Astrocyte (in vitro differentiated cells and primary cell): Measurements from ENCODE around the gene INSYN2A. TPM values are rescaled to one million over a fixed set of nuclear protein-coding genes. Genes with fewer than 3 reads are reported as not detected.

Experiments
- DNase-seq: peaks from one replicate; pipeline ENCODE4 v3.0.0-alpha.2; 2010; ENCODE audit warnings: low read depth
- FAIRE-seq: peaks from 2 replicates; lab custom pipeline; 2011; peaks lifted over from hg19 to GRCh38; lab: Jason Lieb, UNC
- H2AFZ ChIP-seq: 2 replicates; pipeline ENCODE4 v1.6.0; 2012; ENCODE audit warnings: low read depth, low read length, inconsistent platforms
- H3K27ac ChIP-seq: 2 replicates; pipeline ENCODE4 v1.5.1; 2011; ENCODE audit warnings: low read depth, low read length, inconsistent platforms
- H3K27me3 ChIP-seq: 2 replicates; pipeline ENCODE4 v1.6.0; 2011; ENCODE audit warnings: low read length, inconsistent platforms; ENCODE audit not compliant: insufficient read depth
- H3K36me3 ChIP-seq: 2 replicates; pipeline ENCODE4 v1.5.1; 2011; ENCODE audit warnings: low read length, inconsistent platforms; ENCODE audit not compliant: insufficient read depth
- H3K4me1 ChIP-seq: 2 replicates; pipeline ENCODE4 v1.5.1; 2011; ENCODE audit warnings: low read length, inconsistent platforms; ENCODE audit not compliant: insufficient read depth
- H3K4me2 ChIP-seq: 2 replicates; pipeline ENCODE4 v1.6.0; 2012; ENCODE audit warnings: low read length, inconsistent platforms
- H3K4me3 ChIP-seq: 2 replicates; pipeline ENCODE4 v1.5.1; 2011; ENCODE audit warnings: low read depth, mild to moderate bottlenecking, low read length, inconsistent platforms; ENCODE audit not compliant: insufficient read depth
- H3K79me2 ChIP-seq: 2 replicates; pipeline ENCODE4 v1.6.0; 2012; ENCODE audit warnings: mild to moderate bottlenecking, low read length, inconsistent platforms; ENCODE audit not compliant: insufficient read depth
- H3K9ac ChIP-seq: 2 replicates; pipeline ENCODE4 v1.6.0; 2012; ENCODE audit warnings: mild to moderate bottlenecking, low read length, inconsistent platforms
- H3K9me3 ChIP-seq: 2 replicates; pipeline ENCODE4 v1.5.1; 2012; ENCODE audit warnings: low read depth, mild to moderate bottlenecking, low read length, inconsistent platforms; ENCODE audit not compliant: insufficient read depth
- H4K20me1 ChIP-seq: 2 replicates; pipeline ENCODE4 v1.6.0; 2012; ENCODE audit warnings: low read length, inconsistent platforms; ENCODE audit not compliant: insufficient read depth
- H3K27ac Mint-ChIP-seq: one replicate; pipeline ENCODE4 v1.8.0; 2021; ENCODE audit warnings: mild to moderate bottlenecking, mixed read lengths; ENCODE audit not compliant: unreplicated experiment
- H3K27me3 Mint-ChIP-seq: one replicate; pipeline ENCODE4 v1.8.0; 2021; ENCODE audit warnings: low read depth, mixed read lengths; ENCODE audit not compliant: unreplicated experiment
- H3K36me3 Mint-ChIP-seq: one replicate; pipeline ENCODE4 v1.8.0; 2021; ENCODE audit warnings: low read depth, mixed read lengths; ENCODE audit not compliant: unreplicated experiment
- H3K4me1 Mint-ChIP-seq: one replicate; pipeline ENCODE4 v1.8.0; 2021; ENCODE audit warnings: low read depth, mixed read lengths; ENCODE audit not compliant: unreplicated experiment
- H3K4me3 Mint-ChIP-seq: one replicate; pipeline ENCODE4 v1.8.0; 2021; ENCODE audit warnings: mild to moderate bottlenecking, moderate library complexity, mixed read lengths; ENCODE audit not compliant: unreplicated experiment
- H3K9me3 Mint-ChIP-seq: one replicate; pipeline ENCODE4 v1.8.0; 2021; ENCODE audit warnings: mild to moderate bottlenecking, mixed read lengths; ENCODE audit not compliant: unreplicated experiment
- EZH2 ChIP-seq: IDR thresholded peaks from 2 replicates; pipeline ENCODE4 v1.6.1; 2012; ENCODE audit warnings: mild to moderate bottlenecking, low read length, inconsistent platforms; ENCODE audit not compliant: insufficient read depth
- total RNA-seq: library from RNA; stranded (reverse); gene quantifications from 2 replicates; pipeline ENCODE4 v1.2.1, GENCODE V29; 2021
- TF ChIP-seq, protein P1 (sequence below): IDR thresholded peaks from 2 replicates; pipeline ENCODE4 v1.5.1; 2011; ENCODE audit warnings: low read depth, mild to moderate bottlenecking, inconsistent platforms, low read length, moderate library complexity; ENCODE audit not compliant: insufficient read depth

The INSYN2A gene
- total RNA-seq, 1 donor from 2014 or later, result 0.41 TPM

DNA sequence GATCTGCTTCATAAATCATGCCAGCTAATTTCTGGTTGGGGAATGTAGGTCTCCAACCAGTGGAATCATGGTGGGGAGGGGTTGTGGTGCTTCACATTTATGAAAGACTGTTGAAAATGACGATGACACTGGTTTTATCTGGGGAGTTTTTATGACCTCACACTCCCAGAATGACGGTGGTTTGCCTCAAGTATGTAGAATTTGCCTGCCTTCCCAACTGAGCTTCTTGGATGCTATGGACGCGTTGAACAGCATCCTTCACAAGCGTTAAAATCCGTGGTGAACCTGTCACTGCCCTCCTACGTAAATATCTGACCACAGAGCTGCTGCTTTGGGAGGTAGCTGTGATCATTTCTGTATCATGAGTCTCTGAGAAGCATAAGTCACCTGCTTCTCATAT is 3.3 kb downstream of the INSYN2A start:
- Histone ChIP-seq H3K4me1 (peaks cover 16% of the 10 kb centered on the region), H3K4me3 (no peak overlapping the region), H3K36me3 (no peaks in the 10 kb centered on the region), H3K4me2 (no peak overlapping the region), H3K79me2 (no peaks in the 10 kb centered on the region), H2AFZ (no peak overlapping the region), H3K9me3 (no peaks in the 10 kb centered on the region), H3K9ac (no peak overlapping the region), H3K27ac (no peak overlapping the region), H4K20me1 (peaks cover 69% of the 10 kb centered on the region), H3K27me3 (no peaks in the 10 kb centered on the region)
- Mint-ChIP-seq H3K4me3 (no peak overlapping the region), H3K9me3 (no peaks in the 10 kb centered on the region), H3K4me1 (peaks cover 23% of the 10 kb centered on the region), H3K27me3 (peaks cover 16% of the 10 kb centered on the region), H3K36me3 (peaks cover 10% of the 10 kb centered on the region), H3K27ac (peak overlapping the region; percentile 83)
- TF ChIP-seq, protein P1, sequence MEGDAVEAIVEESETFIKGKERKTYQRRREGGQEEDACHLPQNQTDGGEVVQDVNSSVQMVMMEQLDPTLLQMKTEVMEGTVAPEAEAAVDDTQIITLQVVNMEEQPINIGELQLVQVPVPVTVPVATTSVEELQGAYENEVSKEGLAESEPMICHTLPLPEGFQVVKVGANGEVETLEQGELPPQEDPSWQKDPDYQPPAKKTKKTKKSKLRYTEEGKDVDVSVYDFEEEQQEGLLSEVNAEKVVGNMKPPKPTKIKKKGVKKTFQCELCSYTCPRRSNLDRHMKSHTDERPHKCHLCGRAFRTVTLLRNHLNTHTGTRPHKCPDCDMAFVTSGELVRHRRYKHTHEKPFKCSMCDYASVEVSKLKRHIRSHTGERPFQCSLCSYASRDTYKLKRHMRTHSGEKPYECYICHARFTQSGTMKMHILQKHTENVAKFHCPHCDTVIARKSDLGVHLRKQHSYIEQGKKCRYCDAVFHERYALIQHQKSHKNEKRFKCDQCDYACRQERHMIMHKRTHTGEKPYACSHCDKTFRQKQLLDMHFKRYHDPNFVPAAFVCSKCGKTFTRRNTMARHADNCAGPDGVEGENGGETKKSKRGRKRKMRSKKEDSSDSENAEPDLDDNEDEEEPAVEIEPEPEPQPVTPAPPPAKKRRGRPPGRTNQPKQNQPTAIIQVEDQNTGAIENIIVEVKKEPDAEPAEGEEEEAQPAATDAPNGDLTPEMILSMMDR, result no peak
- TF ChIP-seq EZH2, result no peak
- FAIRE-seq (no peak), DNase-seq (peak; percentile 94)

DNA sequence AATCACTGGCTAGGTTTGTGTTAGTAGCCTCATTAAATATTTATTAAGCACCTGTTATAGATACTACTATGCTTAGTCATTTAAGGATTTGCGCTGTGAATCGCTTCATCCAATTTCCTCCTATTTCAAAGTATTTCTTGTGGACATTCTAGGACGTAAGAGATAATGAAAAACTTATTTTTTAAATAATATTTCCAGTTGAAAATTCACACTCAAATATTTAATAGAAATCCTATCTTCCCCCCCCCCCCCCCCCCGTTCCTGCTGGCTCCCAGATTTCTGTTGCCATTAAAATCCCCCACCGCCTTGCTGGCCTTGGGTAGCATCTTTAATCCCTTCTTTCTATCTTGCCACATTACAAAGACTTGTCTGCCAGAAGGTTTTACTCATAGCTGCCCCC is 6.0 kb downstream of the INSYN2A start:
- no peak overlapping the region for H3K4me3 Mint-ChIP-seq
- Histone ChIP-seq H3K9ac (no peak overlapping the region), H3K4me1 (peaks cover 7% of the 10 kb centered on the region), H3K4me2 (no peak overlapping the region), H3K36me3 (no peaks in the 10 kb centered on the region), H3K27me3 (no peaks in the 10 kb centered on the region), H3K4me3 (no peak overlapping the region), H3K79me2 (no peaks in the 10 kb centered on the region), H3K9me3 (no peaks in the 10 kb centered on the region), H2AFZ (no peak overlapping the region), H4K20me1 (peaks cover 64% of the 10 kb centered on the region), H3K27ac (no peak overlapping the region)
- H3K27ac Mint-ChIP-seq, result no peak overlapping the region
- no peak for FAIRE-seq
- no peak for DNase-seq
- peaks cover 14% of the 10 kb centered on the region for H3K4me1 Mint-ChIP-seq
- no peaks in the 10 kb centered on the region for H3K9me3 Mint-ChIP-seq
- H3K36me3 Mint-ChIP-seq, result peaks cover 13% of the 10 kb centered on the region
- H3K27me3 Mint-ChIP-seq, result peaks cover 5% of the 10 kb centered on the region
- no peak for TF ChIP-seq EZH2
- TF ChIP-seq, protein P1, result no peak

DNA sequence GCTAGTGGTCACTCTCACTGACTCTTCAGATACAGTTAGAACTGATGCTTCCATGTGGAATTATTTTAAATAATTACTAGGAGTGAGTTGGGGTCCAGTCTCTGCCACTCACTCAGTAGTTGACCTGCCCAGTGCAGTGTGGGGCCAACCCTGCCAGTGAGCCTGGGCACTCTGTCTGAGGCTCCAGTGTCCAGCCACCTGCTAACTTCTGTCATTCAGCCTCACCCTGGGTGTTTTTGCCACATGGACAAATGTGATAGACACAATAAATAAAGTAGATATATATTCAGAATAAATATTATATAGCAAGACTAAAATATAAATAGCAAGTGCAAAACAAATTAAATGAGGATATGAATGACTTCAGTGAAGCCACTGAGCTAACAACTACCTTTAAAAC is 7.2 kb downstream of the INSYN2A start:
- Histone ChIP-seq H3K36me3 (no peaks in the 10 kb centered on the region), H3K4me2 (no peak overlapping the region), H3K4me3 (no peak overlapping the region), H3K27ac (no peak overlapping the region), H4K20me1 (peaks cover 58% of the 10 kb centered on the region), H2AFZ (no peak overlapping the region), H3K4me1 (no peaks in the 10 kb centered on the region), H3K9ac (no peak overlapping the region), H3K79me2 (peaks cover 4% of the 10 kb centered on the region), H3K9me3 (no peaks in the 10 kb centered on the region), H3K27me3 (no peaks in the 10 kb centered on the region)
- peaks cover 13% of the 10 kb centered on the region for H3K36me3 Mint-ChIP-seq
- H3K9me3 Mint-ChIP-seq, result peaks cover 2% of the 10 kb centered on the region
- no peak overlapping the region for H3K27ac Mint-ChIP-seq
- FAIRE-seq (no peak), DNase-seq (no peak)
- no peak overlapping the region for H3K4me3 Mint-ChIP-seq
- TF ChIP-seq EZH2, result no peak
- TF ChIP-seq, protein P1, result no peak
- peaks cover 5% of the 10 kb centered on the region for H3K27me3 Mint-ChIP-seq
- peaks cover 9% of the 10 kb centered on the region for H3K4me1 Mint-ChIP-seq
